Activated CD4-positive, alpha-beta memory T cell treated with anti-CD3 and anti-CD28 coated beads, Interleukin-2, amount 10 ng/mL, durations not matched to agents 7 days and 5 days (primary cell): ENCODE data around the gene TJP3. TPM values are rescaled to one million over a fixed set of nuclear protein-coding genes. Genes with fewer than 3 reads are reported as not detected.

ENCODE experiments used
- total RNA-seq, 2 experiments: library from RNA; stranded (reverse); gene quantifications; one replicate each; pipeline ENCODE4 v1.2.3, GENCODE V29; 2021

Gene TJP3
- total RNA-seq, 2 experiments from 2014 or later: 1.4 to 1.7 TPM

Other genes with a start within 250 kb of the TJP3 start
- gene SMIM24, start 227.9 kb upstream of the TJP3 start, total RNA-seq: not detected
- not detected for gene SMIM44, start 224.9 kb upstream of the TJP3 start, total RNA-seq
- gene DOHH, start 207.7 kb upstream of the TJP3 start, total RNA-seq: 10 to 100 TPM; 11.1 to 11.8 TPM
- gene FZR1, start 202.1 kb upstream of the TJP3 start, total RNA-seq: 10 to 100 TPM; 72.2 to 75.6 TPM
- gene TEKTIP1, start 169.2 kb upstream of the TJP3 start, total RNA-seq: 1 to 10 TPM; 4.3 to 6.6 TPM
- 10 to 100 TPM; 51.4 to 55.1 TPM for gene MFSD12, start 150.8 kb upstream of the TJP3 start, total RNA-seq
- 10 to 100 TPM; 52.9 to 53.4 TPM for gene HMG20B, start 135.4 kb upstream of the TJP3 start, total RNA-seq
- gene GIPC3, start 122.9 kb upstream of the TJP3 start, total RNA-seq: under 1 TPM; 0.15 to 0.20 TPM
- under 1 TPM; 0.20 to 0.23 TPM for gene TBXA2R, start 101.5 kb upstream of the TJP3 start, total RNA-seq
- 10 to 100 TPM; 20.5 to 21.6 TPM for gene CACTIN, start 81.6 kb upstream of the TJP3 start, total RNA-seq
- gene PIP5K1C, start 7.9 kb upstream of the TJP3 start, total RNA-seq: 10 to 100 TPM; 18.3 to 19.6 TPM
- gene APBA3, start 53.3 kb downstream of the TJP3 start, total RNA-seq: 10 to 100 TPM; 55.8 to 64.7 TPM
- gene MRPL54, start 54.3 kb downstream of the TJP3 start, total RNA-seq: 10 to 100 TPM; 71.5 to 75.8 TPM
- not detected for gene RAX2, start 63.8 kb downstream of the TJP3 start, total RNA-seq
- 10 to 100 TPM; 13.9 to 15.9 TPM for gene MATK, start 78.0 kb downstream of the TJP3 start, total RNA-seq
- under 1 TPM; 0.28 to 0.35 TPM for gene ZFR2, start 160.7 kb downstream of the TJP3 start, total RNA-seq
- gene ATCAY, start 172.3 kb downstream of the TJP3 start, total RNA-seq: not detected
- not detected for gene NMRK2, start 224.7 kb downstream of the TJP3 start, total RNA-seq